Left renal cortex interstitium (tissue), 4 donors: ENCODE data around the gene BET1L. TPM values are rescaled to one million over a fixed set of nuclear protein-coding genes. Genes with fewer than 3 reads are reported as not detected.
A peak's percentile ranks its signal among the peaks of the same experiment; 100 is the strongest.
"Not testable (repeated sequence)": the region's sequence is repeated elsewhere in the genome, so short reads cannot be mapped to it uniquely, and the experiment has no call there.

Experiments
- DNase-seq, 4 donors: peaks; one replicate each; pipeline ENCODE4 v3.0.0-alpha.2; 2013; ENCODE audit warnings: low read depth in 4 of 4, low spot score in 2 of 4, missing footprints in 1 of 4
- polyA plus RNA-seq, 4 donors: library from polyadenylated mRNA; unstranded; fragments of 120-200 nt; gene quantifications; one replicate each; pipeline ENCODE4 v1.2.1, GENCODE V29; 2013; ENCODE audit not compliant: insufficient read length in 4 of 4

The BET1L gene, protein sequence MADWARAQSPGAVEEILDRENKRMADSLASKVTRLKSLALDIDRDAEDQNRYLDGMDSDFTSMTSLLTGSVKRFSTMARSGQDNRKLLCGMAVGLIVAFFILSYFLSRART
- 10 to 100 TPM; 43.8 to 46.2 (median 45.7) TPM for polyA plus RNA-seq

DNA sequence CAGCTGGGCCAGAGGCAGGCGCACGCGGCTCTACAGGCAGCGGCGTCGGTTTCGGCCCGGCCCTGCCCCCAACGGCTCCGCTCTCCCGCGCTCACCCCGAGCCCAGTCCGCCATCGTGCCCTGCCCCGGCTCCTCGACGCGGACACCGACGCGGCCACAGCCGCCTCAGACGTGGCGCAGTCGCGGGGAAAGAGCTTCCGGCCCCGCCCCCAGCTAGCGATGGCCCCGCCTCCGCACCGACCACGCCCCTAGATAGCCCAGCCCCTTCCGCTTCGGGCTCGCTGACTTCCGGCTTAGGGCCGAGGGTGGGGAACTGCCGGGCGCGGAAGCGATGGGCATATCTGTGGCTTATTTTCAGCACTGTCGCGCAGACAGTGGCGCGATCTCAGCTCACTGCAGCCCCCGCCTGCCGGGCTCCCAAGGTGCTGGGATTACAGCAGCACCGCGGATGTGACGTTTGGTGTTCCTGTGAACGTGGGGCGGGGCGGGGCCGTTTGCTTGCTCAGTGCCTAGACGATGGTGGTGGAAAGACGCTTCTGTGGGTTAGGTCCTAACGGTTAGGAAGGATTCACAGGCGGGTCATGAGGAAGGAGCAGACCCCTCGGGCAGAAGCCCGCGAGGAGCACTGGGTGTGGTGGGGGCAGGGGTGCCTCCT, at the start of gene BET1L, which contains the start of gene RIC8A:
Gene BET1L (minus strand): TSS at position 192 of the 655 bp plus-strand sequence. CDS start 78 bp downstream, at position 114.
Gene RIC8A (plus strand): TSS at position 501 of the 655 bp plus-strand sequence. CDS start 1,147 bp downstream, outside the sequence.
- DNase-seq = peak; percentile 82 to 91 (median 89)

GRCh38 chr11:255816-256215, 48.6 kb upstream of the BET1L start:
- DNase-seq = no peak

DNA sequence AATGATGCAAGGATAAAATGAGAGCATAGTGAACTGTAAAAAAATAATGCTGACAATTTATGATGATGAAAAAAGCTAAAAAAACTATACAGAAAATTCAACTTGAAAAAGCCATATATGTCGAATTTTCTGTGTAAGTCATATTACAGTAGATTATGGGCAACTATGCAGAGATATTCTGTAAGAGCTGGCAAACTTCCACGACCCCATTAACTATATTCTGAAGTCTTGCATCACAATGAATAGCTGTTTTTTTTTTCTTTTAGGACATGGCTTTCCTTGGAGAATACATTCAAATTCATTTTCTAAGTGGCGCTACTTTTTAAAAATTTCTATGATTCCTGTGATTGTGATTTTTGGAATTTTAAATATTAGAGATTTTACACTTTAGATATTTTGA, 48.0 kb upstream of the BET1L start:
- no peak for DNase-seq

DNA sequence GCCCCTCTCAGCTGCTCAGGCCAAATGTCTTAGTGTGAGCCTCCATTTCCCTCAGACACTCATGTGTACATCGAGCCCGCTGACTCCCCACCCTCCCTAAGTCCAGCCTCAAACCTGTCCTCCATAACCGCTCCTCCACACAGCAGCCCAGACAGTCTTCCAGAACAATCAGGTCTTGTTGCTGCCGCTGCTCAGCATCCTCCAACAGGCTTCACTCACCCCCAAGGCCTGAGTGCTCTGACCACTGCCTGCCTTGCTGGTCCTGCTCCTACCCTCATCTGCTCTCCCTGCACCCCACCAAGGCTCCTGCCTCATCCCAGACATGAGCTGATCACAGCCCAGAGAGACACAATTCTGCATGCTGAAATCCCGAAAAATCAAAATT, 46.7 kb upstream of the BET1L start:
- no peak for DNase-seq

GRCh38 chr11:253160-253885, 46.1 kb upstream of the BET1L start:
- DNase-seq = no peak

DNA sequence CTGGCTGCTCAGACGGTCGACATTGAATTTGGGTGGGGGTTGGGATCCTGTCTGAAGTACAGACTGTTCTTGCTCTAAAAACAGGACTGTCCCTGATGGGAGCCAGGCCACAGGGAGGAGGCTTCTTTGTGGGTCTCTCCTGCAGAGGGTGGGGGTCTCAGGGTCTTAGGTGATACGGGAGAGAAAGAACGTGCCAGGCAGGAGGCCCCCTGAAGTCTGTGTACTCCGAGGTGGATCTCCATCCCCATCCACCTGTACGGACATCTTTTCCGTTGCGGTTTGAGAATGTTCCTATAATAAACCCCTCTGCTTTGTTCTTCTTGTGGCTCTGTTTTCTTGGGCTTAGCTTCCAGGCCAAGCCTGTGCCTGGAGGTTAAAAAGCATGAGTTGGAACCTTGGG, 45.5 kb upstream of the BET1L start:
- no peak for DNase-seq

DNA sequence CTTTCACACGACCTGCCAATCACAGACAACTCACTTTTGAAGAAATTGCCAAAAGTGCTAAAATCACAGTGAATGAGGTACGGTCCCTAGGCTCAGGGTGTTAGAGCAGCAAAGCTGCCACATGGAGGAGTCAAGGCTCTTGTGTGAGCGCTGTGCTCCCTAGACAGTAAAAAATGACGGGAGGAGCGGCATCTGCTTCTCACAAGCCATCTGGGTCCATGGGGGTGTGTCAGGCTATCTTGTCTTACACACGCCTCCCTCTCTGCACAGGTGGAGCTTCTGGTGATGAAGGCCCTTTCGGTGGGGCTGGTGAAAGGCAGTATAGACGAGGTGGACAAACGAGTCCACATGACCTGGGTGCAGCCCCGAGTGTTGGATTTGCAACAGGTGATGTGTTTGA, 44.4 kb upstream of the BET1L start:
- DNase-seq = no peak

DNA sequence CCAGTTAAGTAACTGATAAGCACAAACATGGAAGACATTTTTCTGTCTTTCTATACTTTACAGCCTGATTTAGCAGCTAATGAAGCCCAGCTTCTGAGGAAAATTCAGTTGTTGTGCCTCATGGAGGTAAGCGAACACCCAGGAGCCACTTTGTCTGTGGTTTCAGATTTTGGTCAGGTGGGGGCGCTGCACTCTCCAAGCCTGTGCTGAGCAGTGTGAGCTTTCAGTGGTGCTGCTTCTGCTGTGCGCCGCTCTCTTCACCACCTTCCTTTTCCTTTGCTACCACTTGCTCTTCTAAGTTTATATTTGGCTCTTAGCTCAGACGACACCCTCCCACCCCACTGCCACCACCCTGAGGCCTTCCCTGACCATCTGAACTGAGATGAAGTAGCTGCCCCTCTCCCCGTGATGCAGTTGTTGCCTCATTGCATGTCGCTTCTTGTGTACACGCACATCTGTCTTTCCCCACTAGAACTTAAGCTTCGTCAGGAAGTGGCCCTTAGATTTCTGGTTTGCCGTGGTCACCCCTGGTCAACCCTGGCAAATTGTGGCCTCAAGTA, 43.6 kb upstream of the BET1L start:
- DNase-seq = no peak

GRCh38 chr11:250274-250673, 43.1 kb upstream of the BET1L start:
- DNase-seq = no peak

DNA sequence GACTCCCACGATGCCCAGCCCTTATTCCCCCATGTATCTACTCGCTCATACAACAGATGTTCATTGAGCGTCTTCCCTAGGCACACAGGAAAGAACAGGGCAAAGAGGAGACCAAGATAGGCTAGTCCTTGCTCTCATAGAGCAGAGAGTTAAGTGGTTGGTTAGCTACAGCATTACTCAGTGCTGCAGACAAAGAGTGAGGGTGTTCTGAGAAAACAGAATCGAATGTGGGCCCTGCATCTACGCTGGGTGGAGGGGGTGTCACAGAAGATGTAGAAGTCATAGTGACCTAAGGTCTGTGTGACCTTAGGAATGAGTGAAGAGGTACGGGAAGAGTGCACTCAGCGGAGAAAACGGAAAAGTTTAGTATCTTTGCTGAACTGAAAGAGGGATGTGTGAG, 41.9 kb upstream of the BET1L start:
- DNase-seq = no peak

- DNase-seq = no peak
These were observed 37.2 kb upstream of the BET1L start for GRCh38 chr11:244376-244775.

GRCh38 chr11:241634-242033, 34.4 kb upstream of the BET1L start:
- DNase-seq = no peak

- DNase-seq = no peak
These were observed 33.1 kb upstream of the BET1L start for GRCh38 chr11:240315-240714.

- not testable (repeated sequence) for DNase-seq
These were observed 31.1 kb upstream of the BET1L start for GRCh38 chr11:238346-238745.

GRCh38 chr11:236774-237767, 29.9 kb upstream of the BET1L start, which contains the start of gene PSMD13:
Gene PSMD13, plus strand, starts transcription at chr11:236976. Its CDS starts 74 bp downstream, at chr11:237050.
- peak in 3 of 4 donors; percentile 67 to 79 (median 68) for DNase-seq

GRCh38 chr11:235997-236773, 29.0 kb upstream of the BET1L start, which contains the start of gene SIRT3:
Gene SIRT3, minus strand, starts transcription at chr11:236342. Its CDS starts 14 bp downstream, at chr11:236328.
- peak; percentile 46 to 77 (median 66) for DNase-seq

GRCh38 chr11:235609-235996, 28.4 kb upstream of the BET1L start:
- peak in 3 of 4 donors; percentile 5 to 39 (median 26) for DNase-seq

- no peak for DNase-seq
These were observed 28.0 kb upstream of the BET1L start for GRCh38 chr11:235180-235579.
